GM12873 (cell line): ENCODE measurements around the gene RPS6KA1.

Source experiments
- TF ChIP-seq, protein P1 (sequence below): IDR thresholded peaks from 2 replicates; pipeline ENCODE4 v1.5.1; 2012; ENCODE audit warnings: low read depth, mild to moderate bottlenecking, moderate library complexity, low read length, control low read depth; ENCODE audit not compliant: insufficient read depth; ENCODE audit errors: missing control alignments

The RPS6KA1 gene

DNA sequence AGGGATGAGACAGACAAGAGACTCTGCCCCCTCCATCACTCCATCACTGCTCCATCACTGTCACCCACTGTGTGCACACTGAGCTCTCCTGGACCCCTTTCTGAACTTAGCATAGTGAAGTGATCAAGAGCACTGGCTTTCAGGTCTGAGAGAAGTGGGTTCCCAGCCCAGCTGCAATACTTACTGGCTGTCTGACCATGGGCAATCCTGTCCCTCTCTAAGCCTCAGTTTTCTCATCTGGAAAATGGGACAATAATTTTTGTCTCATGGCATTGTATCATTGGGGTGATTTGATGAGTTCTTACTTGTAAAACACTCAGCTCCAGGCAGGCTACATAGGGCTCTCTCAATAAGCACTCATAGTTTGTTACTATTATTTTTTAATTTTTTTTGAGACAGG is 7.5 kb upstream of the RPS6KA1 start:
- TF ChIP-seq, protein P1, sequence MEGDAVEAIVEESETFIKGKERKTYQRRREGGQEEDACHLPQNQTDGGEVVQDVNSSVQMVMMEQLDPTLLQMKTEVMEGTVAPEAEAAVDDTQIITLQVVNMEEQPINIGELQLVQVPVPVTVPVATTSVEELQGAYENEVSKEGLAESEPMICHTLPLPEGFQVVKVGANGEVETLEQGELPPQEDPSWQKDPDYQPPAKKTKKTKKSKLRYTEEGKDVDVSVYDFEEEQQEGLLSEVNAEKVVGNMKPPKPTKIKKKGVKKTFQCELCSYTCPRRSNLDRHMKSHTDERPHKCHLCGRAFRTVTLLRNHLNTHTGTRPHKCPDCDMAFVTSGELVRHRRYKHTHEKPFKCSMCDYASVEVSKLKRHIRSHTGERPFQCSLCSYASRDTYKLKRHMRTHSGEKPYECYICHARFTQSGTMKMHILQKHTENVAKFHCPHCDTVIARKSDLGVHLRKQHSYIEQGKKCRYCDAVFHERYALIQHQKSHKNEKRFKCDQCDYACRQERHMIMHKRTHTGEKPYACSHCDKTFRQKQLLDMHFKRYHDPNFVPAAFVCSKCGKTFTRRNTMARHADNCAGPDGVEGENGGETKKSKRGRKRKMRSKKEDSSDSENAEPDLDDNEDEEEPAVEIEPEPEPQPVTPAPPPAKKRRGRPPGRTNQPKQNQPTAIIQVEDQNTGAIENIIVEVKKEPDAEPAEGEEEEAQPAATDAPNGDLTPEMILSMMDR = no peak

DNA sequence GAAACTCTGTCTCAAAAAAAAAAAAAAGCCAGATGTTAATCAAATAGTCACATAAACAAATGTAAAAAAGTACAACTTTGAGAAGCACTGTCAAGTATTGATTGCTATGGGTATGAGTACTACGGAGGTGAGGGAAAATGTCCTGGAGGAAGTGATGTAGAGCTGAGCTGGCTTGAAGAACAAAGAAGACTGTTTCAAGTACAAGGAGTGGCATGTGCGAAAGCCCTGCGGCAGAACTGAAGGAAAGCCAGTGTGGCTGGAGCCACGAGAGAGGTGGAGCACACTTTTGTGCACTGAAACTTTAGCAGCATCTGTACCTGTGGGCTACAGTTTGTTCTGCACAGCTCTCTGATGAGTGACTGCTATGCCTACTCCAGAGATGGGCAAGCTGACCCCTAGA is 5.4 kb upstream of the RPS6KA1 start:
- TF ChIP-seq, protein P1 = no peak

DNA sequence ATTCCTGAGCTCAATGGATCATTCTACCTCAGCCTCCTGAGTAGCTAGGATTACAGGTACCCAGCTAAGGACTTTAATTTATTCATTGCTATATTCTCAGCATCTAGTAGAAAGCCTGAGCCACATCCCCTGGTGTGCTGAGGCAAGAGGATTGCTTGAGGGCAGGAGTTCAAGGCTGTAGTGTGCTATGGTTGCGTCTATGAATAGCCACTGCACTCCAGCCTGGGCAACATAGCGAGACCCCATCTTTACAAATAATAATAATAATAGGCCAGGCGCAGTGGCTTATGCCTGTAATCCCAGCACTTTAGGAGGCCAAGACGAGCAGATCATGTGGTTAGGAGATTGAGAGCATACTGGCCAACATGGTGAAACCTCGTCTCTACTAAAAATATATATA is 3.3 kb upstream of the RPS6KA1 start:
- TF ChIP-seq, protein P1 = no peak

DNA sequence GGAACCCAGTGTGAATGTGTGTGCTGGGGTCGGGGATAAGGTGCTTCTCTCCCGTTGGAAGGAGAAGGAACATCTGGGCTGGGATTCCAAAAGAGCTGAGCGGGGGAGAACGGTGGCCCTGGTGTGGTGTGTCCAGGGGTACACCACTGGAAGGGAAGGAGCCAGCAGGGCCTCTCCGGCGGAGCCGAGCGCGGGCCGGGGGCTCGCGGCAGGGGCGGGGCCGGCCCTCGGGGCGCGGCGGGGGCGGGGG is 231 bp upstream of the RPS6KA1 start:
- TF ChIP-seq, protein P1 = no peak

DNA sequence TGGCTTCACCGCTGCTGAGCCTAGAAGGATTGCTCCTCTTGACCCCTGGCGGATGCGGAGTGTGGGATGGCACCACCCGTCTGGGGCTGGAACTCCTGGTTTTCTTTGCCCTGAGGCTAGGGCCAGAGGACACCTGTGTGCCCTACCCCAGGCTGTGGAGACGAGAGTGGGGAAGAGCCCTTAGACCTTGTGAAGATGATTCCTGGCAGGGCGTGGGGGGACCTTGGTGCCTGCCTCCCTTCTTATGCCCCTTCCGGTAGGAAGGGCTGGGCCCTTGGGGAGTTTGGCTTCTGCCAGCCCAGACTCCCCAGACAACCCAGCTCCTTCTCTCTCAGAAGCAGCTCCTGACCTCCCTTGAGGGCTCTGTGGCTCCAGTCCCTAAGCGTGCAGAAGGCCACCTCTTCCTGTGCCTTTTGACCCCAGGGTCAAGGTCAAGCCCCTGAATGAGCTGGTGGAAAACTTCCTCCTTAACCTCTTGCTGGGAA is 891 bp downstream of the RPS6KA1 start:
- TF ChIP-seq, protein P1 = peak; percentile 8

DNA sequence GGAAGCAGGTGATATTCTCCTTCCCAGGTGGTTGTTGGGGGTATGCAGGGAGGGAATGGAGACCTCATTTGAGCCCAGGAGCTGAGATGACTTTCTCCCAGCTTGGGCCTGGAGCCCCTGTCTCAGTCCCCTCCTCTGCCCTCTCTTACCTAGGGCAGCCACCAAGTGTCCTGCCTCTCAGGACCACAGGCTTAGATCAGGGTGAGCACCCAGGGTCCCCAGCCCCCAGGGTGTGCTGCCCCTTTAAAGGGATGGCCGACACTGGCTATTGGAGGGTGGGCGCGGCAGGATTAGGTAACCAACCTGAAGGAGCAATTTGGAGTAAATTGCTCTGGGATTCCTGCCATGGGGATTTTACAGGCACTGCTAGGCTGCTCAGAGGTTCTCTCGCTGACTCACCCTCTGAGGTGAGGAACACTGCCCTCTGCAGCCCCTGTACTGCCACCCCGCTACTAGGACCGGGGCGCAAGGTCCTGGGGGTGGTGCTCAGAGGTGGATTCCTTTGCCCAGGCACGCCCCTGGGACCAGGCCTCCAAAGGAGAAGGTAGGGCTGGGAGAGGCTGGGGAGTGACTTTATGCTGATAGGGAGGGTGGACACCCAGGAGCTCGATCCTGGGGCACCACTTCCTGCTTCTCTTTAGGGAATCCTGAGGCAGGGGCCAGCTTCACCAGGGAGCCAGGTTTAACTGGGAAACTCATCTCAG is 1.5 kb downstream of the RPS6KA1 start:
- TF ChIP-seq, protein P1 = peak; percentile 32

DNA sequence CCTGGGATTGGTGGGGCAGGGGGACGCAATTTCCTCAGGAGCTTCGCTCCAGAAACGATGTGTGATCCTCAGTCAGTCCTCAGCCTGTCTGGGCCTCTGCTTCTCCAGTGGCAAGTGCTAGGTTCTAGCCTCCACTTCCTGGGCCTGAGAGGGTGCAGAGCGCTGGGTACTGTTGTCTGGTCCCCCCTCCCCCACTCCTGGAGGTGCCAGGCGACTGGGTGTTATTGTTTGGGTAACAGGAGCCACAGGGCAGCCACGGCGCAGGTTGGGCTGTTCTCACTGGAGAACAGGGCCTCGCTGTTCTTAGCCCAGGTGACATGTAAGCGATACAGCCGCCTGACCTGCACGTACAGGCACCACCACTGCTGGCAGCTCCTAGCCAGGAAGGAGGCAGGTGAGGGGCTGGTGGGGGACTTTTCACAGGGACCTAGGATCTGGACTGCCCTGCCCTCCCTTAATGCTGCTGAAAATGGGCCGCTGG is 2.1 kb downstream of the RPS6KA1 start:
- TF ChIP-seq, protein P1 = no peak
